Measurements from ENCODE around the gene CKLF. TPM values are rescaled to one million over a fixed set of nuclear protein-coding genes. Genes with fewer than 3 reads are reported as not detected.

Gene CKLF
- total RNA-seq, 4 donors from 2014 or later = 5.8 to 8.5 (median 6.9) TPM

DNA sequence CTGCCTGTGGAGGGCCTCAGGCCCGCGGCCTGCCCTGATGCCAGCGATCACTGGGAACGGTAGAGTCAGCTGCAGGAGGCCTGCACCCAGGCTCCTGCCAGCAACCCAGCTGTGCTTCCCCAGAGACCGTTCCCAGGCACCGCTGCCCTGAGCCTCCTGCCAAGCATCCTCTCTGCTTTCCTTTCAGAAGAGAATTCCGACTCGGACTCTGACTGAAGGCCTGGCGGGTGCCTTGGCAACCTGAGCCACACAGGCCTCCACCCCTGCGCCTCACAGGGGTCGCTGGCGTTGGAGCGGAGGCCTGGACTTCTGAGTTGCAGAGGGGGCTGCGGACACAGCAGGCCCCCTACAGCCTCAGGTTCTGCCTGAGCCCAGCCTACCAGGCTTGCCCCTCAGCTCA, 60.0 kb downstream of the CKLF start:
- intact Hi-C loops (cut with DNase I; ENCODE audit: low total_unique reads) = no loop called here
- ATAC-seq = no peak
- no peaks in the 10 kb centered on the region for H3K36me3 ChIP-seq

DNA sequence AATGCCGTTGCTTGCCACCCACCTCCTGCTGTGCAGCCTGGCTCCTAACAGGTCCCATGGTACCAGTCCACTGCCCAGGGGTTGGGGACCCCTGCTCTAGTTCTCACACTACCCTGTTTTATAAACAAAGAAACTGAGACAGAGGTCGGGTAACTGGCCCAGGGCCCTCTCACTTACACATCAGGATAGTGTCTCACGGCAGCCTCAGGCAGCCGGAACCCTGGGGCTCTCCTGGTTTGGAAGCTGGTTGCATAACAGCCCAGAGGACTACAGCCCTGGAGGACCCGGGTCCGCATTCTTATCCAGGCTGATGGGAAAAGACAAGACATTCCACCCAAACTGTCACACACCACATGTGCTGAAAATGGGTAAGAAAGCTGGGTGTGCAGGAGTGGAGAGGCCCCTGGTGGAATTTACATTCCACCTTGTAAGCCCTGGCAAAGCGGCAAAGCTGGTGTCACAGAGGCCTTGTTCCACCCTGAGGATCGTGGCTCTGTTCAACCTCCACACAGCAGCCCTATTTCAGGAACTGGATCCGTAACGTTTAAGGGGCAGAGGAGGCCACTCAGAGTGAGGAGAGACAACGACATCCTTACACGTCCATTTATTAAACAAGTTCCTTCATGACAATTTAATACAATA, 61.9 kb downstream of the CKLF start:
- no peaks in the 10 kb centered on the region for H3K36me3 ChIP-seq
- H3K9me3 ChIP-seq = no peaks in the 10 kb centered on the region
- H3K4me3 ChIP-seq = no peak overlapping the region
- H3K4me1 ChIP-seq = peaks cover 11 to 16% of the 10 kb centered on the region in 2 donors
- ATAC-seq (no peak), DNase-seq (no peak)
- no peak overlapping the region for H3K27ac ChIP-seq
- no peak for TF ChIP-seq POLR2A (IDR thresholded peaks at IDR 0.05)
- TF ChIP-seq, protein P1, sequence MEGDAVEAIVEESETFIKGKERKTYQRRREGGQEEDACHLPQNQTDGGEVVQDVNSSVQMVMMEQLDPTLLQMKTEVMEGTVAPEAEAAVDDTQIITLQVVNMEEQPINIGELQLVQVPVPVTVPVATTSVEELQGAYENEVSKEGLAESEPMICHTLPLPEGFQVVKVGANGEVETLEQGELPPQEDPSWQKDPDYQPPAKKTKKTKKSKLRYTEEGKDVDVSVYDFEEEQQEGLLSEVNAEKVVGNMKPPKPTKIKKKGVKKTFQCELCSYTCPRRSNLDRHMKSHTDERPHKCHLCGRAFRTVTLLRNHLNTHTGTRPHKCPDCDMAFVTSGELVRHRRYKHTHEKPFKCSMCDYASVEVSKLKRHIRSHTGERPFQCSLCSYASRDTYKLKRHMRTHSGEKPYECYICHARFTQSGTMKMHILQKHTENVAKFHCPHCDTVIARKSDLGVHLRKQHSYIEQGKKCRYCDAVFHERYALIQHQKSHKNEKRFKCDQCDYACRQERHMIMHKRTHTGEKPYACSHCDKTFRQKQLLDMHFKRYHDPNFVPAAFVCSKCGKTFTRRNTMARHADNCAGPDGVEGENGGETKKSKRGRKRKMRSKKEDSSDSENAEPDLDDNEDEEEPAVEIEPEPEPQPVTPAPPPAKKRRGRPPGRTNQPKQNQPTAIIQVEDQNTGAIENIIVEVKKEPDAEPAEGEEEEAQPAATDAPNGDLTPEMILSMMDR (IDR thresholded peaks at IDR 0.05 in 4 of 5, conservative IDR thresholded peaks at IDR 0.05 in 1 of 5) = no peak
- no peaks in the 10 kb centered on the region for H3K27me3 ChIP-seq
- intact Hi-C loops (cut with DNase I; ENCODE audit: low total_unique reads) = no loop called here
- in situ Hi-C loops (cut with MboI; ENCODE audit: low sequenced_read_pairs in 4 of 4) = loop anchor here in 1 of 4 donors (25.0 kb wide), 1 partner anchor 248 kb away; no protein-coding TSS in a partner anchor

More for the DNA sequence above, 60.0 kb downstream of the CKLF start:
- no peak overlapping the region for H3K4me3 ChIP-seq
- no peak for TF ChIP-seq POLR2A (IDR thresholded peaks at IDR 0.05)
- TF ChIP-seq, protein P1 (IDR thresholded peaks at IDR 0.05 in 4 of 5, conservative IDR thresholded peaks at IDR 0.05 in 1 of 5) = no peak
- peaks cover 7 to 8% of the 10 kb centered on the region in 2 donors for H3K4me1 ChIP-seq
- no peak overlapping the region for H3K27ac ChIP-seq
- in situ Hi-C loops (cut with MboI; ENCODE audit: low sequenced_read_pairs in 4 of 4) = loop anchor here in 1 of 4 donors (25.0 kb wide), 1 partner anchor 250 kb away; no protein-coding TSS in a partner anchor
- DNase-seq = no peak
- H3K9me3 ChIP-seq = no peaks in the 10 kb centered on the region
- no peaks in the 10 kb centered on the region for H3K27me3 ChIP-seq

Other genes with a start within 250 kb of the CKLF start
- gene CDH5, start 185.9 kb upstream of the CKLF start, total RNA-seq = 10 to 100 TPM; 24.3 to 37.4 (median 31.7) TPM
- gene BEAN1, start 125.3 kb upstream of the CKLF start, total RNA-seq = not detected
- gene TK2, start 2.5 kb upstream of the CKLF start, total RNA-seq = 10 to 100 TPM; 10.6 to 22.7 (median 15.5) TPM
- gene CMTM1, start 13.9 kb downstream of the CKLF start, total RNA-seq = under 1 TPM in 1 of 4 donors, not detected in 3; 0.31 TPM
- gene CMTM2, start 26.9 kb downstream of the CKLF start, total RNA-seq = not detected
- gene CMTM3, start 52.1 kb downstream of the CKLF start, total RNA-seq = 10 to 100 TPM in 1 of 4 donors, 1 to 10 TPM in 3; 2.6 to 11.3 (median 5.1) TPM
- 10 to 100 TPM in 1 of 4 donors, 1 to 10 TPM in 3; 5.7 to 15.0 (median 7.2) TPM for gene CMTM4, start 144.2 kb downstream of the CKLF start, total RNA-seq
- 10 to 100 TPM; 57.4 to 80.3 (median 62.6) TPM for gene DYNC1LI2, start 199.0 kb downstream of the CKLF start, total RNA-seq
- gene TERB1, start 249.0 kb downstream of the CKLF start, total RNA-seq = not detected